NOMO-1 (cell line): ENCODE measurements around the gene GASK1A.
A peak's percentile ranks its signal among the peaks of the same experiment; 100 is the strongest.

ENCODE experiments used
- DNase-seq, 2 experiments: peaks; one replicate each; lab custom pipeline; 2025; ENCODE audit not compliant: unreplicated experiment in 2 of 2; lab: John Stamatoyannopoulos, UW

The GASK1A gene

GRCh38 chr3:43105596-43106292, 126.6 kb downstream of the GASK1A start, which contains the start of gene POMGNT2:
Gene POMGNT2 (minus strand): TSS chr3:43106079. CDS start chr3:43081431, 24,648 bp downstream.
- DNase-seq: peak; percentile 77 to 93

- DNase-seq: no peak
These were observed 127.2 kb downstream of the GASK1A start for GRCh38 chr3:43106293-43106628.
